ENCODE measurements around the gene EXOC2. TPM values are rescaled to one million over a fixed set of nuclear protein-coding genes. Genes with fewer than 3 reads are reported as not detected.

EXOC2 gene
- total RNA-seq, 1 donor from 2014 or later, result 46.5 TPM

DNA sequence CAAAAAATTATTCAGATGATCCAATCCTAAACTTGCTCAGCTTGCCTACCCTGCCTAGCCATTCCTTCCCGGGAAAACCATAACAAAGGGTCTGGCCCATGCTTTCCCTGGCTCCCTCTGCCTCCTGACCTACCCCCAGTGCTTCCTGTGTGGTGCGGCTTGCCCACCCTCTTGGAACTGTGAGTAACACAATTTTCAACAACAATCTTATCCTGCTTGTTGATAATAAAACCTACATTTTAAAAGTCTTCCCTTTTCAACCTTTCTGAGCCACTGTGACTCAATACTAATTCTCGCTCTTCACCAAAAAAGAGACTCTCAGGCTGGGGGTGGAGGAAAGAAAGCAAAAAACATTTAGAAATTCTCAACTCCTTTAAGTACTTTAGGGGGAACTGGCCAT lies 18.0 kb downstream of the EXOC2 start:
- H3K9me3 Mint-ChIP-seq, result peaks cover 17% of the 10 kb centered on the region
- Histone ChIP-seq H4K20me1 (ENCODE audit: low read depth) (peaks cover 2% of the 10 kb centered on the region), H3K4me1 (peaks cover 15% of the 10 kb centered on the region), H3K79me2 (ENCODE audit: low read depth) (peaks cover 57% of the 10 kb centered on the region), H3K4me3 (no peak overlapping the region), H3K9me3 (ENCODE audit: low read depth) (no peaks in the 10 kb centered on the region), H3F3A (ENCODE audit: low read depth) (no peaks in the 10 kb centered on the region), H3K27me3 (no peaks in the 10 kb centered on the region), H3K27ac (no peak overlapping the region), H3K4me2 (no peak overlapping the region), H3K36me3 (peaks cover 8% of the 10 kb centered on the region), H2AFZ (replicated peaks) (no peak overlapping the region), H3K9ac (no peak overlapping the region)
- TF ChIP-seq, protein P1, sequence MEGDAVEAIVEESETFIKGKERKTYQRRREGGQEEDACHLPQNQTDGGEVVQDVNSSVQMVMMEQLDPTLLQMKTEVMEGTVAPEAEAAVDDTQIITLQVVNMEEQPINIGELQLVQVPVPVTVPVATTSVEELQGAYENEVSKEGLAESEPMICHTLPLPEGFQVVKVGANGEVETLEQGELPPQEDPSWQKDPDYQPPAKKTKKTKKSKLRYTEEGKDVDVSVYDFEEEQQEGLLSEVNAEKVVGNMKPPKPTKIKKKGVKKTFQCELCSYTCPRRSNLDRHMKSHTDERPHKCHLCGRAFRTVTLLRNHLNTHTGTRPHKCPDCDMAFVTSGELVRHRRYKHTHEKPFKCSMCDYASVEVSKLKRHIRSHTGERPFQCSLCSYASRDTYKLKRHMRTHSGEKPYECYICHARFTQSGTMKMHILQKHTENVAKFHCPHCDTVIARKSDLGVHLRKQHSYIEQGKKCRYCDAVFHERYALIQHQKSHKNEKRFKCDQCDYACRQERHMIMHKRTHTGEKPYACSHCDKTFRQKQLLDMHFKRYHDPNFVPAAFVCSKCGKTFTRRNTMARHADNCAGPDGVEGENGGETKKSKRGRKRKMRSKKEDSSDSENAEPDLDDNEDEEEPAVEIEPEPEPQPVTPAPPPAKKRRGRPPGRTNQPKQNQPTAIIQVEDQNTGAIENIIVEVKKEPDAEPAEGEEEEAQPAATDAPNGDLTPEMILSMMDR (IDR thresholded peaks at IDR 0.05), result no peak
- TF ChIP-seq EZH2phosphoT487 (IDR thresholded peaks at IDR 0.05) (no peak), EZH2 (IDR thresholded peaks at IDR 0.05) (no peak)
- peaks cover under 1% of the 10 kb centered on the region for H3K4me1 Mint-ChIP-seq
- H3K27me3 Mint-ChIP-seq (ENCODE audit: insufficient read depth, low read depth), result peaks cover 6% of the 10 kb centered on the region
- H3K27ac Mint-ChIP-seq, result no peak overlapping the region
- H3K4me3 Mint-ChIP-seq, result no peak overlapping the region
- DNase-seq (ENCODE audit: low spot score), result no peak
- peaks cover 12% of the 10 kb centered on the region for H3K36me3 Mint-ChIP-seq

DNA sequence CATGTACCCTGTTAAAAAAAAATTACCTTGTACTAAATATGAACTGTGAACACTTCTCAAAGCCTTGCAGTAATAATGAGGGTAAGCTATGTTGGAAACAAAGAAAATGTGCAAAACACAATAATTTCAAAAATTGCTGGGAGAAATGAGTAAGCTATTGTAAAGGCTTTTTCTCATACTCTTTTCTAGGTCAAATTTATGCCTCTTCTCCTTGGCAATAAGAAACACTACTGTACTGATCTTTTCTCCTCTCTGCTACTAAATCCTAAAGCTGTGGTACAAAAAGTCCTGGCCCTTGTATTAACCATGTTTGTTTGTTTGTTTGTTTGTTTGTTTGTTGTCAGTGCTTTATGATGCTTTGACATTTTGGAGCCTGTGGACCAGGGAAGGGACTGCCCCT lies 18.5 kb downstream of the EXOC2 start:
- peaks cover 10% of the 10 kb centered on the region for H3K4me1 ChIP-seq
- H3K27me3 ChIP-seq, result no peaks in the 10 kb centered on the region
- H3F3A ChIP-seq (ENCODE audit: low read depth), result no peaks in the 10 kb centered on the region
- peaks cover 8% of the 10 kb centered on the region for H3K36me3 ChIP-seq
- H3K27ac ChIP-seq, result no peak overlapping the region
- H3K36me3 Mint-ChIP-seq, result peaks cover 12% of the 10 kb centered on the region
- H3K4me3 ChIP-seq, result no peak overlapping the region
- TF ChIP-seq EZH2phosphoT487 (IDR thresholded peaks at IDR 0.05) (no peak), EZH2 (IDR thresholded peaks at IDR 0.05) (no peak)
- TF ChIP-seq, protein P1 (IDR thresholded peaks at IDR 0.05), result no peak
- no peak overlapping the region for H3K4me3 Mint-ChIP-seq
- H3K9ac ChIP-seq, result no peak overlapping the region
- H3K9me3 ChIP-seq (ENCODE audit: low read depth), result no peaks in the 10 kb centered on the region
- no peak overlapping the region for H3K4me2 ChIP-seq
- H3K4me1 Mint-ChIP-seq, result no peaks in the 10 kb centered on the region
- peaks cover 17% of the 10 kb centered on the region for H3K9me3 Mint-ChIP-seq
- no peak for DNase-seq (ENCODE audit: low spot score)
- peaks cover 6% of the 10 kb centered on the region for H3K27me3 Mint-ChIP-seq (ENCODE audit: insufficient read depth, low read depth)
- H4K20me1 ChIP-seq (ENCODE audit: low read depth), result no peaks in the 10 kb centered on the region
- H2AFZ ChIP-seq (replicated peaks), result no peak overlapping the region
- no peak overlapping the region for H3K27ac Mint-ChIP-seq
- H3K79me2 ChIP-seq (ENCODE audit: low read depth), result peaks cover 52% of the 10 kb centered on the region

DNA sequence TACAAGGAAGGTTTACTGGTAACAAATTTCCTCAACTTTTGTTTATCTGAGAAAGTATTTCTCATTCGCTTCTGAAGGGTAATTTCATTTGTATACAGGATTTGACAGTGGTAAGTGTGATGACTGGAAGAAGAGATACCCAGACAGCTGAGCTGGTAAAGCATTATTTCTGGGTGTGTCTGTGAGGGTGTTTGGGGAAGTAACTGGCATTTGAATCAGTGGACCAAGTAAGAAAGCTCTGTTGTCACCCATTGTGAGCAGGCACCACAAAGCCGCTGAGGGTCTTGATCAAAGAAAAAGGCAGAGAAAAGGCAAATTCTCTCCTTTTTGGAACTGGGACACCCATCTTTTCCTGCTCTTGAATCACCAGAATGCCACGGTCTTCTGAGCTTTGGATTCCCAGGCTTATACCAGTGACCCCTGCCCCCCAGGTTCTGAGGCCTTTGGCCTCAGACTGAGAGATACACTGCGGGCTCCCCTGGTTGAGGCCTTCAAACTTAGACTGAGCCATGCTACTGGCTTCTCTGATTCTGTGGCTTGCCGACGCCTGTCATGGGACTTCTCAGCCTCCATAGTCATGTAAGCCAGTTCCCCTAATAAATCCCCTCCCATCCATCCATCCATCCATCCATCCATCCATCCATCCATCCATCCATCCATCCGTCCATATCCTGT lies 25.5 kb downstream of the EXOC2 start:
- H3K4me2 ChIP-seq, result no peak overlapping the region
- DNase-seq (ENCODE audit: low spot score), result no peak
- H3K27ac ChIP-seq, result no peak overlapping the region
- H4K20me1 ChIP-seq (ENCODE audit: low read depth), result no peaks in the 10 kb centered on the region
- H3K27me3 Mint-ChIP-seq (ENCODE audit: insufficient read depth, low read depth), result peaks cover 2% of the 10 kb centered on the region
- H3K27ac Mint-ChIP-seq, result no peak overlapping the region
- peaks cover 45% of the 10 kb centered on the region for H3K79me2 ChIP-seq (ENCODE audit: low read depth)
- H3K4me1 Mint-ChIP-seq, result no peaks in the 10 kb centered on the region
- no peaks in the 10 kb centered on the region for H3F3A ChIP-seq (ENCODE audit: low read depth)
- H3K9me3 Mint-ChIP-seq, result peaks cover 22% of the 10 kb centered on the region
- H3K4me3 ChIP-seq, result no peak overlapping the region
- peaks cover 3% of the 10 kb centered on the region for H3K36me3 ChIP-seq
- H3K9ac ChIP-seq, result no peak overlapping the region
- peaks cover 3% of the 10 kb centered on the region for H3K9me3 ChIP-seq (ENCODE audit: low read depth)
- peaks cover 12% of the 10 kb centered on the region for H3K36me3 Mint-ChIP-seq
- H3K4me1 ChIP-seq, result no peaks in the 10 kb centered on the region
- H2AFZ ChIP-seq (replicated peaks), result no peak overlapping the region
- no peaks in the 10 kb centered on the region for H3K27me3 ChIP-seq
- TF ChIP-seq EZH2 (IDR thresholded peaks at IDR 0.05) (no peak), EZH2phosphoT487 (IDR thresholded peaks at IDR 0.05) (no peak)
- TF ChIP-seq, protein P1 (IDR thresholded peaks at IDR 0.05), result no peak
- no peak overlapping the region for H3K4me3 Mint-ChIP-seq
